Astrocyte of the cerebellum (primary cell): ENCODE measurements around the gene OPHN1.
"Not testable (repeated sequence)": the region's sequence is repeated elsewhere in the genome, so short reads cannot be mapped to it uniquely, and the experiment has no call there.

Source experiments
- DNase-seq: peaks from one replicate; pipeline ENCODE4 v3.0.0-alpha.2; 2011; ENCODE audit warnings: low read depth
- H3K4me3 ChIP-seq: 2 replicates; pipeline ENCODE4 v1.5.1; 2011; ENCODE audit warnings: mild to moderate bottlenecking, low read depth, low read length, moderate library complexity
- in situ Hi-C: cut with HindIII; loops from 2 replicates; pipeline ENCODE4 v1.10.0; 2017; ENCODE audit warnings: low sequenced_read_pairs
- TF ChIP-seq, protein P1 (sequence below): IDR thresholded peaks from 2 replicates; pipeline ENCODE4 v1.5.1; 2012; ENCODE audit warnings: low read length, low read depth, moderate library complexity, mild to moderate bottlenecking; ENCODE audit errors: missing control alignments

Gene OPHN1

DNA sequence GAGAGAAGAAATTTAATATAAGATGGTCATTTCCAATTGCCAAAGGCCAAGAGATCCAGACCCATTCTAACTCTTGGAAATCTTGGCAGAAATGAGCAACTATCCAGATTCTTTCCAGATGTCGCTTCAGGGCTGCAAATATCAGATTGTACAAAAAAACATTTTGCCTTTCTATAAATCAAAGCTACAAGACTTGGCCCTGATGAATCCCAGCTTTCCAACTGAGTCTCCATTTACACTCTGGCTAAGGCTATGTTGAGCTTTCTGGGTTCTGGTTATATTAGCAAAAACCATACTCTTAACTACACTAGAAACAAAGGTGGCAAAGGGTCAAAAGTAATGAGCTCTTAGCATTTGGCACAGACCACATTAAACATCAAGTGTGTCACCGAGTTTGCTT lies 345.8 kb downstream of the OPHN1 start:
- TF ChIP-seq, protein P1, sequence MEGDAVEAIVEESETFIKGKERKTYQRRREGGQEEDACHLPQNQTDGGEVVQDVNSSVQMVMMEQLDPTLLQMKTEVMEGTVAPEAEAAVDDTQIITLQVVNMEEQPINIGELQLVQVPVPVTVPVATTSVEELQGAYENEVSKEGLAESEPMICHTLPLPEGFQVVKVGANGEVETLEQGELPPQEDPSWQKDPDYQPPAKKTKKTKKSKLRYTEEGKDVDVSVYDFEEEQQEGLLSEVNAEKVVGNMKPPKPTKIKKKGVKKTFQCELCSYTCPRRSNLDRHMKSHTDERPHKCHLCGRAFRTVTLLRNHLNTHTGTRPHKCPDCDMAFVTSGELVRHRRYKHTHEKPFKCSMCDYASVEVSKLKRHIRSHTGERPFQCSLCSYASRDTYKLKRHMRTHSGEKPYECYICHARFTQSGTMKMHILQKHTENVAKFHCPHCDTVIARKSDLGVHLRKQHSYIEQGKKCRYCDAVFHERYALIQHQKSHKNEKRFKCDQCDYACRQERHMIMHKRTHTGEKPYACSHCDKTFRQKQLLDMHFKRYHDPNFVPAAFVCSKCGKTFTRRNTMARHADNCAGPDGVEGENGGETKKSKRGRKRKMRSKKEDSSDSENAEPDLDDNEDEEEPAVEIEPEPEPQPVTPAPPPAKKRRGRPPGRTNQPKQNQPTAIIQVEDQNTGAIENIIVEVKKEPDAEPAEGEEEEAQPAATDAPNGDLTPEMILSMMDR: no peak
- in situ Hi-C loops: no loop called here
- no peak for DNase-seq
- H3K4me3 ChIP-seq: no peak overlapping the region

DNA sequence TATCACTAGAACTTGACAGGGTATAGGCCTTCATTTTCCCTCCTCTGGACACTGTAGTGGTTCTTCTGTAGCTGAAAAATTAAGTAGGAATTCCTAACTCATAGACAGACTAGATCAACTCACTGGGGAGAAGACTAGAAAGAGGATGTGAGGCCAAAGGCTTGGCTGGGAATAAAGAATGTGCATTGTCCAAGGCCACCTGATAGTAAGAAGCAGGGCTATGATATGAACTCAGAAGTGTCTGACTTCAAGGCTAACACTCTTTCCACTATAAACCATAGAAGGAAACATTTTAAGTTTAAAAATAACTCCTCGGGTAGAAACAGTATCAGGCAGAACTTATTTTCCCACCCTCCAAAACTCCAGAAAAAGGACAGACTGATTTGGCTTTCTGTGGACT lies 346.6 kb downstream of the OPHN1 start:
- DNase-seq: no peak
- no peak overlapping the region for H3K4me3 ChIP-seq
- in situ Hi-C loops: no loop called here
- TF ChIP-seq, protein P1: no peak

DNA sequence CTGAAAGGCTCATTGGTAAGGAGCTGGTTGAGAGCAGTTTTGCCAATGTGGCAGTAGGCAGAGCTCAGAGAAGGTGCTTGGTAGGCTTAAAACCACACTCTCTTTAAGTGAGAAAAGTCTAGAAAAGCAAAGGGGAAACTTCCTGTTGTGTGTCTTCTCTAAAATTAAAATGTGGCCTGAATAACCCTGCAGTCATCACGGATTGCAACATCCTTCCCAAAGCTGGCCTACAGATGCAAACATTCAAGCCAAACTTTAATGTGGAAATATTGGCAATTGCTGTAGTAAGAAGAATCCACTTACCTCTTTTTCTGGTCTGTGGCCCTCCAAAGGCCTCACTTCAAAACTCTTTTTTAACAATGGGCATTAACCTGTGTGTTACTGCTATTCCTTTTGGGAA lies 348.5 kb downstream of the OPHN1 start:
- no peak for DNase-seq
- in situ Hi-C loops: no loop called here
- TF ChIP-seq, protein P1: no peak
- H3K4me3 ChIP-seq: no peak overlapping the region

DNA sequence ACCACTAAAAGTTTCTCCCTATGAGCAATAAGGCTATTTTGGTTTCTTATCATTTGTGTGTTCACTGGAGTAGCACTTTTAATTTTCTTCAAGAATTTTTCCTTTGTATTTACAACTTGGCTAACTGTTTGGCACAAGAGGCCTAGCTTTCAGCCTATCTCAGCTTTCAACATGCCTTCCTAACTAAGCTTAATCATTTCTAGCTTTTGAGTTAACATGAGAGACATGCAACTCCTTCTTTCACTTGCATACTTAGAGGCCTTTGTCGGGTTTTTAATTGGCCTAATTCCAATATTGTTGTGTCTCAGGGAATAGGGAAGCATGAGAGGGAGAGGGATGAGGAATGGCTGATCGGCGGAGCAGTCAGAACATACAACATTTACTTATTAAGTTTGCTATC lies 349.8 kb downstream of the OPHN1 start:
- TF ChIP-seq, protein P1: no peak
- in situ Hi-C loops: no loop called here
- DNase-seq: no peak
- H3K4me3 ChIP-seq: no peak overlapping the region

DNA sequence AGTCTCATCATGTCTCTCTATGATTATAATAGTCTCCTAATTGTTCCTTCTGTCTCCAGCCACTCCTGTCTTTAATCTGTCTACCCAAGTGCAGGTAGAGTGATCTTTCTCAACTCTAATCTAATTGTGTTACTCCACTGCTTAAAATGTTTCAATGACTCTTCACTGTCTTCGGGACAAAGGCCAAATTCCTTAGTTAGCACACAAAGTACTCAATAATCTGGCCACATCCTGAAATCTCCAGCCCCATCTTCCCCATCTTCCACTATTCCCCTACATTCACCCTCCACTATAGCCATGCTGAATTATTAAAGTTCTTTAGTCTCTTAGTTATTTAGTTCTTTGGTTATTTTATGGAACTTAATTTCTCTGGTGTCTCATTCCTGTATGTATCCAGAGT lies 353.3 kb downstream of the OPHN1 start:
- H3K4me3 ChIP-seq: no peak overlapping the region
- TF ChIP-seq, protein P1: no peak
- no peak for DNase-seq
- in situ Hi-C loops: no loop called here

DNA sequence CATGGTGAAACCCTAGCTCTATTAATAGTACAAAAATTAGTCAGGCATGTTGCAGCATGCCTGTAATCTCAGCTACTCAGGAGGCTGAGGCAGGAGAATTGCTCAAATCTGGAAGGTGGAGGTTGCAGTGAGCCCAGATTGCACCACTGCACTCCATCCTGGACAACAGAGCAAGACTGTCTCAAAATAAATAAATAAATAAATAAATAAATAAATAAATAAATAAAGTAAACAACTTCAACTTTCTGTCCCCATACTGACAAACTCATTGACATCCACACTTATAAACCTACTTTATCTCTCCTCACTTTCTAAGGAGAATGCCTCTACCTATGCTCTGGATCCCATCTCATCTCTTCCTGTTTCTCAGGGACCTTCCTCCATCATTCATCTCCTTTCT lies 354.5 kb downstream of the OPHN1 start:
- in situ Hi-C loops, H3K4me3 ChIP-seq, DNase-seq: not testable (repeated sequence)

DNA sequence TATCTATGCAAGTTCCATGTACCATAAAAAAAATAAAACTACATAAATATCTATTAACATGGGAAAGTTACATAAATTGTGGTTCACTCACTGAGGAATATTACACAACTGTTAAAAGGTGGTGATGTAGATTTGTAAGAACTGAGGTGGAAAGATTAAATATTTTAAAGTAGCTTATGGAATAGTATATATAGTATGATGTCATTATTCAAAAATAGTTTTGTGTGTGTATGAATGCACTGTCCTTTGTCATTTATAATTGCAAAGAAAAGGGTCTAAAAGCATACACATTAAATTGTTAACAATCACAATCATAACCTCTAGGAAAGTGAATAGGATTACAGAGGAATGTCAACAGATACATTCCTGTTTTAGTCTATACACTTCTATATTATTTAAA lies 355.9 kb downstream of the OPHN1 start:
- in situ Hi-C loops: no loop called here
- TF ChIP-seq, protein P1: no peak
- DNase-seq: no peak
- no peak overlapping the region for H3K4me3 ChIP-seq
